ENCODE data around the gene AVPR1A. TPM values are rescaled to one million over a fixed set of nuclear protein-coding genes. Genes with fewer than 3 reads are reported as not detected.

Gene AVPR1A
- total and polyA plus RNA-seq, 8 donors = 0.16 to 1.1 (median 0.55) TPM

DNA sequence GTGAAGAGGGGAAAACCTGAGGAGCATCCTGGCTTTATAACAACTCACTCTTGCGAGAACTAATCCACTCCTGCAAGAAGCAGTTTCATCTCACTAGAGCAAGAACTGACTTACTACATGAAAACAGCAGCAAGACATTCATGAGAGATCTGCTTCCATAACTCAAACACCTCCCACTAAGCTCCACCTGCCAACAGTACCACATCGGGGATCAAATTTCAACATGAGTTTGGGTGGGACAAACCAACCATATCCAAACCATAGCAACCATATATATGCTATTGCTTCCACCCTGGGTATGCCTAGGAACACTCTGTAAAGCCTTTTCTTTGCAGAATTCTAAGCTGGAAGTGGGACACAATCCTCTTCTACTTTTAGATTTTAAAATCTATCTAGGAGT lies 13.9 kb upstream of the AVPR1A start:
- 57 to 89% methylated on average over 2 of the region's 2 CpGs for WGBS, 2 donors
- peaks cover 0 to 6% (median 0%) of the 10 kb centered on the region in 4 donors for H3K9me3 ChIP-seq
- H3K36me3 ChIP-seq = no peaks in the 10 kb centered on the region
- ATAC-seq (no peak), DNase-seq (no peak), FAIRE-seq (no peak)
- no peaks in the 10 kb centered on the region for H3K4me1 ChIP-seq
- no peak overlapping the region for H3K27ac ChIP-seq
- peaks cover 0 to 7% (median 0%) of the 10 kb centered on the region in 4 donors for H3K27me3 ChIP-seq
- no peak overlapping the region for H3K4me3 ChIP-seq
- no peak for TF ChIP-seq CTCF (IDR thresholded peaks at IDR 0.05)
- intact Hi-C loops (cut with DNase I) = no loop called here

GRCh38 chr12:63163541-63163940 lies 12.5 kb upstream of the AVPR1A start:
- Histone ChIP-seq H3K4me1 (no peaks in the 10 kb centered on the region), H3K4me3 (no peak overlapping the region), H3K36me3 (no peaks in the 10 kb centered on the region), H3K27me3 (peaks cover 0 to 7% (median 0%) of the 10 kb centered on the region in 4 donors), H3K9me3 (peaks cover 0 to 6% (median 0%) of the 10 kb centered on the region in 4 donors), H3K27ac (no peak overlapping the region)
- intact Hi-C loops (cut with DNase I) = no loop called here
- FAIRE-seq = no peak
- 67 to 68% methylated on average over 1 of the region's 1 CpG for WGBS, 2 donors
- ATAC-seq = no peak
- no peak for TF ChIP-seq CTCF (IDR thresholded peaks at IDR 0.05)
- DNase-seq = no peak

DNA sequence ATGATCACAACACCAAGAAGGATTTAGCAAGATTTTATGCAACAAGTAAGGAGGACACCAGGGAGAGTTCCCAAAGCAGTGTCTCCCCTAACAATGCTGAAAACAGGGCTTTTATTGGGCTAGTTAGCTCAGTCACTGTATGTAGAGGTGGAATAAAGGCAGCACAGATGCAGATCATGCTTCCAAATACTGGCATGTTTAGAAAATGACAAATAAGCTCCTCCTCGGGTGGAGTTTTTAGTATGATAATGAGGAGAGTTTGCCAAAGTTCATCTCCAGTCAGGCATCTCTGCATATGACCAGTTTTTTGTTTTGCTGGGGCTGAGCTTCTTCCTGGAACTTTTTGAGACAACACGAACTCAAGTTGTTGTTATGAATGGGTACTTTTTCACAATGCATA lies 4.4 kb upstream of the AVPR1A start:
- ATAC-seq = no peak
- no peak overlapping the region for H3K4me3 ChIP-seq
- H3K4me1 ChIP-seq = peaks cover 0 to 10% (median 8%) of the 10 kb centered on the region in 3 donors
- intact Hi-C loops (cut with DNase I) = no loop called here
- H3K36me3 ChIP-seq = no peaks in the 10 kb centered on the region
- no peak overlapping the region for H3K27ac ChIP-seq
- WGBS, 2 donors = 53 to 56% methylated on average over 2 of the region's 2 CpGs
- TF ChIP-seq CTCF (IDR thresholded peaks at IDR 0.05) = no peak
- DNase-seq = no peak
- FAIRE-seq = no peak
- no peaks in the 10 kb centered on the region for H3K9me3 ChIP-seq
- peaks cover 0 to 42% (median 0%) of the 10 kb centered on the region in 4 donors for H3K27me3 ChIP-seq

GRCh38 chr12:63154560-63154959 lies 3.6 kb upstream of the AVPR1A start:
- no peaks in the 10 kb centered on the region for H3K9me3 ChIP-seq
- no peak for TF ChIP-seq CTCF (IDR thresholded peaks at IDR 0.05)
- intact Hi-C loops (cut with DNase I) = no loop called here
- WGBS, 2 donors = 87 to 95% methylated on average over 5 of the region's 5 CpGs
- H3K4me3 ChIP-seq = no peak overlapping the region
- FAIRE-seq = no peak
- H3K27ac ChIP-seq = no peak overlapping the region
- peaks cover 0 to 11% (median 10%) of the 10 kb centered on the region in 3 donors for H3K4me1 ChIP-seq
- no peaks in the 10 kb centered on the region for H3K36me3 ChIP-seq
- no peak for ATAC-seq
- H3K27me3 ChIP-seq = peaks cover 0 to 50% (median 0%) of the 10 kb centered on the region in 4 donors
- no peak for DNase-seq

GRCh38 chr12:63152321-63152700 lies 1.3 kb upstream of the AVPR1A start:
- intact Hi-C loops (cut with DNase I) = no loop called here
- no peak for ATAC-seq
- Histone ChIP-seq H3K27ac (no peak overlapping the region), H3K4me3 (no peak overlapping the region), H3K27me3 (peaks cover 0 to 72% (median 14%) of the 10 kb centered on the region in 4 donors), H3K9me3 (no peaks in the 10 kb centered on the region), H3K36me3 (no peaks in the 10 kb centered on the region), H3K4me1 (peaks cover 0 to 11% (median 10%) of the 10 kb centered on the region in 3 donors)
- no peak for DNase-seq
- WGBS, 2 donors = 18 to 20% methylated on average over 7 of the region's 7 CpGs
- FAIRE-seq = no peak
- TF ChIP-seq CTCF (IDR thresholded peaks at IDR 0.05) = no peak
